Ovary (tissue), 9 donors: ENCODE results near the gene TSPAN13. TPM values are rescaled to one million over a fixed set of nuclear protein-coding genes. Genes with fewer than 3 reads are reported as not detected.

ENCODE experiments used
- DNase-seq, 5 donors: peaks; one replicate each; pipeline ENCODE4 v3.0.0-alpha.2; 2019 to 2020
- H3K27ac ChIP-seq, 2 donors: fragments of 200-600 bp; one replicate each; pipeline versions ENCODE4 v1.5.1 to v1.8.0; 2019 to 2022
- H3K27me3 ChIP-seq: fragments of 200-600 bp; one replicate; pipeline ENCODE4 v1.8.0; 2022
- H3K36me3 ChIP-seq: fragments of 200-600 bp; sonication (generic); one replicate; pipeline ENCODE4 v1.5.1; 2019
- H3K4me1 ChIP-seq: one replicate; pipeline ENCODE4 v1.8.1; 2013; ENCODE audit warnings: mild to moderate bottlenecking, moderate library complexity; ENCODE audit not compliant: insufficient read depth
- H3K4me3 ChIP-seq: fragments of 200-600 bp; sonication (generic); one replicate; pipeline ENCODE4 v1.5.1; 2017
- H3K9me3 ChIP-seq, 2 donors: fragments of 200-600 bp in 1 of 2; sonication (generic) in 1 of 2; one replicate each; pipeline versions ENCODE4 v1.5.1 to v1.8.1; 2013 to 2019; ENCODE audit warnings: mild to moderate bottlenecking in 1 of 2, moderate library complexity in 1 of 2
- CTCF ChIP-seq, 3 donors: fragments of 450-650 bp in 2 of 3; fragments of 200-600 bp in 1 of 3; IDR thresholded peaks; one replicate each; pipeline versions ENCODE4 v1.5.1 to v1.8.0; 2016 to 2022; ENCODE audit warnings: antibody characterized with exemption in 3 of 3, mild to moderate bottlenecking in 1 of 3
- EP300 ChIP-seq: sonication (generic); formaldehyde crosslinking; IDR thresholded peaks from one replicate; pipeline ENCODE4 v1.6.1; 2017; ENCODE audit warnings: antibody characterized with exemption
- POLR2A ChIP-seq: fragments of 450-650 bp; IDR thresholded peaks from one replicate; pipeline ENCODE4 v1.6.1; 2017; ENCODE audit warnings: antibody characterized with exemption, mild to moderate bottlenecking, moderate library complexity
- WGBS, 3 donors: extraction: QIAGEN DNeasy Blood & Tissue Kit in 1 of 3; methylation state at CpG; one replicate each; pipeline versions ENCODE4 v1.1.5 to v1.1.7; 2013 to 2017; 5-methylcytosine and 5-hydroxymethylcytosine counted together
- intact Hi-C, 4 donors: fragments of 100-400 bp; cut with DNase I; formaldehyde crosslinking; loops; one replicate each; pipeline versions ENCODE4 v1.11.0 to v1.15.1; 2022 to 2023
- polyA plus RNA-seq, 2 donors: library from polyadenylated mRNA; stranded (reverse); fragments of 200-250 nt in 1 of 2; fragments of 350-450 nt in 1 of 2; fragmentation: Illumina TruSeq in 1 of 2; extraction: RNeasy Lipid Tissue Mini Kit (QIAGEN cat#74804) in 1 of 2; gene quantifications; one replicate each; pipeline ENCODE4 v1.2.3, GENCODE V29; 2013 to 2014
- total RNA-seq, 7 donors: library from RNA; depleted of rRNA in 2 of 7; stranded (reverse); fragments of >200 nt in 2 of 7; fragmentation: NEBNext Ultra II Directional in 3 of 7; extraction: Animal tissue kit (Norgen Biotek cat#: 25700) in 3 of 7; gene quantifications; one replicate each; pipeline versions ENCODE4 v1.1.0 to v1.2.4, GENCODE V29; 2016 to 2023
- donor health status: DM: no; HTN: no; CAD: no; lungs with moderate emphysema.
- donor health status: DM: no; HTN: no; CAD: no.
- donor health status: Bipolar disorder and iron deficiency.
- donor health status: DM: yes; HTN: yes; CAD: no.
- donor health status: DM: no; HTN: no; CAD: no.
- donor health status: DM: yes; HTN: yes; CAD: no.

Gene TSPAN13
- total and polyA plus RNA-seq, 9 donors = 0.72 to 23.4 (median 4.2) TPM

- no peak for DNase-seq
- intact Hi-C loops = no loop called here
- no peaks in the 10 kb centered on the region for H3K36me3 ChIP-seq
- H3K4me3 ChIP-seq = no peak overlapping the region
- no peaks in the 10 kb centered on the region for H3K4me1 ChIP-seq
- no peaks in the 10 kb centered on the region for H3K27me3 ChIP-seq
- TF ChIP-seq CTCF (IDR thresholded peaks at IDR 0.05) (no peak), EP300 (no peak), POLR2A (no peak)
- 95 to 99% (median 98%) methylated on average over 3 of the region's 3 CpGs for WGBS, 3 donors
- H3K9me3 ChIP-seq = no peaks in the 10 kb centered on the region
- H3K27ac ChIP-seq = no peak overlapping the region
Measured at GRCh38 chr7:16778476-16778875, 24.9 kb downstream of the TSPAN13 start.

- Histone ChIP-seq H3K27ac (no peak overlapping the region), H3K4me3 (no peak overlapping the region), H3K9me3 (no peaks in the 10 kb centered on the region), H3K27me3 (no peaks in the 10 kb centered on the region), H3K36me3 (no peaks in the 10 kb centered on the region), H3K4me1 (no peaks in the 10 kb centered on the region)
- intact Hi-C loops = no loop called here
- TF ChIP-seq CTCF (IDR thresholded peaks at IDR 0.05) (no peak), POLR2A (no peak), EP300 (no peak)
- no peak for DNase-seq
- WGBS, 3 donors = 73 to 78% (median 74%) methylated on average over 1 of the region's 1 CpG
Measured at GRCh38 chr7:16779051-16779450, 25.5 kb downstream of the TSPAN13 start.

DNA sequence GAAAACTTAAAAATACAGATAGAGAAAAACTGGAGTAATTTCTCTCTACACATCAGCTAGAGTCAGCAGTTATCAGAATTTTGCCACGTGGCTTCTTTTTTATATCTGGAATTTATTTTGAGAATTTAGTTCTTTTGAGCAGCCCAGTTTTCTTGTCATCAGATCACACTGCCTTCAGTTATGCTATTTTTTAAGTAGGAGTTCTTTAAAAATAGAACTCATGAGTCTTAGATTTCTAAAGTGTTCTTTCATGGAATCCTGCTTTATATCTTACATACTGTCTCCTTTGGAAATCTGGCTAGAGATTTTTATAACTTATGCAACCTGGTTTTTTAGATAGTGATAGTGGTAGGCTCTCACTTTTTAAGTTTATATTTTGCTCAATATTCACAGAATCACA, 27.0 kb downstream of the TSPAN13 start:
- DNase-seq = no peak
- H3K4me3 ChIP-seq = no peak overlapping the region
- 11 to 15% (median 13%) methylated on average over 1 of the region's 1 CpG for WGBS, 3 donors
- intact Hi-C loops = no loop called here
- no peaks in the 10 kb centered on the region for H3K4me1 ChIP-seq
- TF ChIP-seq POLR2A (no peak), CTCF (IDR thresholded peaks at IDR 0.05) (no peak), EP300 (no peak)
- no peak overlapping the region for H3K27ac ChIP-seq
- no peaks in the 10 kb centered on the region for H3K9me3 ChIP-seq
- H3K27me3 ChIP-seq = no peaks in the 10 kb centered on the region
- no peaks in the 10 kb centered on the region for H3K36me3 ChIP-seq

GRCh38 chr7:16785321-16785720, 31.8 kb downstream of the TSPAN13 start:
- H3K27me3 ChIP-seq = no peaks in the 10 kb centered on the region
- no peak overlapping the region for H3K27ac ChIP-seq
- H3K4me3 ChIP-seq = no peak overlapping the region
- TF ChIP-seq CTCF (IDR thresholded peaks at IDR 0.05) = no peak
- no peak for TF ChIP-seq EP300
- TF ChIP-seq POLR2A = no peak
- intact Hi-C loops = no loop called here
- 81 to 87% (median 81%) methylated on average over 1 of the region's 1 CpG for WGBS, 3 donors
- no peaks in the 10 kb centered on the region for H3K36me3 ChIP-seq
- no peaks in the 10 kb centered on the region for H3K4me1 ChIP-seq
- H3K9me3 ChIP-seq = no peaks in the 10 kb centered on the region
- DNase-seq = no peak

GRCh38 chr7:16785846-16786245, 32.3 kb downstream of the TSPAN13 start:
- 56 to 74% (median 66%) methylated on average over 2 of the region's 2 CpGs for WGBS, 3 donors
- no peak overlapping the region for H3K4me3 ChIP-seq
- DNase-seq = no peak
- H3K36me3 ChIP-seq = no peaks in the 10 kb centered on the region
- intact Hi-C loops = no loop called here
- no peaks in the 10 kb centered on the region for H3K4me1 ChIP-seq
- no peaks in the 10 kb centered on the region for H3K9me3 ChIP-seq
- H3K27ac ChIP-seq = no peak overlapping the region
- no peaks in the 10 kb centered on the region for H3K27me3 ChIP-seq
- TF ChIP-seq EP300 (no peak), POLR2A (no peak), CTCF (IDR thresholded peaks at IDR 0.05) (no peak)
